BJ (cell line): Measurements from ENCODE around the gene LPCAT4. TPM values are rescaled to one million over a fixed set of nuclear protein-coding genes. Genes with fewer than 3 reads are reported as not detected.

Source experiments
- CTCF ChIA-PET: fragments of 350-600 bp; formaldehyde crosslinking; extraction: SDS; loops from one replicate; lab custom pipeline; 2021; ENCODE audit warnings: antibody characterized with exemption, inconsistent platforms; lab: Yijun Ruan, JAX
- POLR2A ChIA-PET: fragments of 300-600 bp; sonication (Branson Sonifier 250); formaldehyde crosslinking; extraction: SDS; loops from one replicate; lab custom pipeline; 2021; ENCODE audit warnings: antibody characterized with exemption; lab: Charles Lee
- DNase-seq: peaks from one replicate; pipeline ENCODE4 v3.0.0-alpha.2; 2011; ENCODE audit warnings: low read depth
- H3K27me3 ChIP-seq: 2 replicates; pipeline ENCODE4 v1.6.0; 2011; ENCODE audit warnings: low read length; ENCODE audit not compliant: control insufficient read depth, insufficient read depth
- H3K36me3 ChIP-seq: 2 replicates; pipeline ENCODE4 v1.5.1; 2011; ENCODE audit warnings: low read length; ENCODE audit not compliant: control insufficient read depth, insufficient read depth
- H3K4me3 ChIP-seq: 2 replicates; pipeline ENCODE4 v1.5.1; 2011; ENCODE audit warnings: low read depth, mild to moderate bottlenecking, control low read depth, low read length
- polyA plus RNA-seq: library from polyadenylated mRNA; depleted of rRNA; stranded (reverse); fragments of >200 nt; gene quantifications from 2 replicates; pipeline ENCODE4 v1.2.3, GENCODE V29; 2011
- TF ChIP-seq, protein P1 (sequence below): IDR thresholded peaks from 2 replicates; pipeline ENCODE4 v1.5.1; 2011; ENCODE audit warnings: low read depth, mild to moderate bottlenecking, control low read depth, inconsistent platforms, low read length, moderate library complexity; ENCODE audit not compliant: insufficient read depth

LPCAT4 gene
- polyA plus RNA-seq, 1 experiment, result 45.3 TPM

- H3K27me3 ChIP-seq, result no peaks in the 10 kb centered on the region
- ChIA-PET CTCF (interaction anchor here (1.4 kb wide), 1 partner anchor 17 kb away, joined by 3 read pairs; the partner anchor contains the start of genes NOP10 and NUTM1), POLR2A (no interaction called here)
- H3K36me3 ChIP-seq, result no peaks in the 10 kb centered on the region; the same call in 1 of the 2 replicates
- no peak for DNase-seq
- TF ChIP-seq, protein P1, sequence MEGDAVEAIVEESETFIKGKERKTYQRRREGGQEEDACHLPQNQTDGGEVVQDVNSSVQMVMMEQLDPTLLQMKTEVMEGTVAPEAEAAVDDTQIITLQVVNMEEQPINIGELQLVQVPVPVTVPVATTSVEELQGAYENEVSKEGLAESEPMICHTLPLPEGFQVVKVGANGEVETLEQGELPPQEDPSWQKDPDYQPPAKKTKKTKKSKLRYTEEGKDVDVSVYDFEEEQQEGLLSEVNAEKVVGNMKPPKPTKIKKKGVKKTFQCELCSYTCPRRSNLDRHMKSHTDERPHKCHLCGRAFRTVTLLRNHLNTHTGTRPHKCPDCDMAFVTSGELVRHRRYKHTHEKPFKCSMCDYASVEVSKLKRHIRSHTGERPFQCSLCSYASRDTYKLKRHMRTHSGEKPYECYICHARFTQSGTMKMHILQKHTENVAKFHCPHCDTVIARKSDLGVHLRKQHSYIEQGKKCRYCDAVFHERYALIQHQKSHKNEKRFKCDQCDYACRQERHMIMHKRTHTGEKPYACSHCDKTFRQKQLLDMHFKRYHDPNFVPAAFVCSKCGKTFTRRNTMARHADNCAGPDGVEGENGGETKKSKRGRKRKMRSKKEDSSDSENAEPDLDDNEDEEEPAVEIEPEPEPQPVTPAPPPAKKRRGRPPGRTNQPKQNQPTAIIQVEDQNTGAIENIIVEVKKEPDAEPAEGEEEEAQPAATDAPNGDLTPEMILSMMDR, result no peak
- H3K4me3 ChIP-seq, result no peak overlapping the region
Measured at GRCh38 chr15:34325368-34325767, 41.6 kb downstream of the LPCAT4 start.

DNA sequence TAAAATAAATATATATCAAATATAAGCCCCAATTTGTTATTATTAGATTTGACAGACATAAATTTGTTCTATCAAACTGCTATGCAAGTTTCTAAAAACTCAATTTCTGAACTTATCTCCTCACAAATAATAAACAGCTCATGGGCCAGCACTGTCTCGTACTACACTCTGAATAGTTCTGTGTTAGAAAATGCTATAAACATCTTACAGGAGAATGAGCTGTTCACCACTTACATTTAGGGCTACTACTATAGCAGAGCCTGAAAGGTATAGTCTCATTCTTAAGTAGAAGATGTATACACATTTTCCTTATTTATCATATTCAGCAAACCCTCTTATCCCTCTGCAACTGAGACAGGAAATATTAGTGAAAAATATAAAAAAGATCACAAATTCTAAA, 42.1 kb downstream of the LPCAT4 start:
- Histone ChIP-seq H3K27me3 (no peaks in the 10 kb centered on the region), H3K4me3 (no peak overlapping the region), H3K36me3 (no peaks in the 10 kb centered on the region; the same call in 1 of the 2 replicates)
- CTCF ChIA-PET, result interaction anchor here (1.4 kb wide), 1 partner anchor 18 kb away, joined by 3 read pairs; the partner anchor contains the start of genes NOP10 and NUTM1
- no peak for DNase-seq
- POLR2A ChIA-PET, result no interaction called here
- TF ChIP-seq, protein P1, result no peak

DNA sequence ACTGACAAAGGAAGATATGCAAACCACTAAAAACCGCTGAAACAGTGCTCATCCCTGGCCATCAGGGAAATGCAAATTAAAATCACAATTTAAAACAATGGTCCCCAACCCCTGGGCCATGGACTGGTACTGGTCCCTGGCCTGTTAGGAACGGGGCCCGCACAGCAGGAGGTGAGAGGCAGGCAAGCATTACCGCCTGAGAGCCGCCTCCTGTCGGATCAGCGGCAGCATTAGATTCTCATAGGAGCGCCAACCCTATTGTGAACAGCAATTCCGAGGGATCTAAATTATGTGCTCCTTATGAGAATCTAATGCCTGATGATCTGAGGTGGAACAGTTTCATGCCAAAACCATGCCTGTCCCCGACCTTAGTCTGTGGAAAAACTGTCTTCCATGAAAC, 43.8 kb downstream of the LPCAT4 start:
- ChIA-PET POLR2A (no interaction called here), CTCF (no interaction called here)
- TF ChIP-seq, protein P1, result no peak

DNA sequence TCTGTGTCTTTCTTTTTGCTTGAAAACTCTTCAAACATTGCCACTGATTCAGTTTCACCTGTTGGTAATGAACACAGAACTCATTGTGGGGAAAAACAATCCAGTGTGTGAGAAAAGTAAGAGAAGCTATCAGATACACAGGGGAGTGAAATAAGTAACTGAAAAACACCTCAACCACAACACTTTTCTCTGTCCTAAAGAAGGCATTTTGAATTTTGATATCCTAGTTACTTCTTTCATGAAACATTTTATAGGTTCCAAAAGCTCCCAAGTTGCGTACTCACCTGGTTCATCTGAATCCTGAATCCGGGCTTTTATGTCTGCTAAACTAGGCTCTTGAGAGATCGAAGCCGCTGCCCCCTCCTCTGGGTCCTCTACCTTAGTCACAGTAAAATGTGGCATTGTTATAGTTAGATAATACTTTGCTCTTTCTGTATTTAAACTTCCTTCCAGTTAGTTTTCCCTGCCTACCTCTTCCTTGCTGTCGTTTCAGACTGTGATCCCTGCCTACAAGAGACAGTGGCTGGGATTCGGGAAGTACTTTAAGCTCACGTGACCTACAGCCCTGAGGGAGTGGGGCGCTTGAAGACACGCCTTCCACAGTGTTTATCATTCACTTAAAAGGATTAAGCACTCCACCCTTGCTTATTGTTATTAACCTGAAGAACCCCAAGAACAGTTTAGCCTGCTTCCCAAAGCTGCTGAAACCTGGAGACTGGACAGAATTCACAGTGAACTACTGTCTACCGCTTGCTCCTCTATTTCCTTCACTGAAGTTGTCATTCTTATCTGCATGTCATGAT, 48.5 kb downstream of the LPCAT4 start:
- TF ChIP-seq, protein P1, result no peak
- POLR2A ChIA-PET, result interaction anchor here (1.0 kb wide), 1 partner anchor 9 kb away, joined by 4 read pairs; no protein-coding TSS in a partner anchor
- Histone ChIP-seq H3K27me3 (no peaks in the 10 kb centered on the region), H3K4me3 (peak overlapping the region; percentile 46), H3K36me3 (no peaks in the 10 kb centered on the region)
- no peak for DNase-seq
- CTCF ChIA-PET, result interaction anchor here (1.6 kb wide), 1 partner anchor 11 kb away, joined by 5 read pairs; no protein-coding TSS in a partner anchor

More for the DNA sequence above, 43.8 kb downstream of the LPCAT4 start:
- Histone ChIP-seq H3K36me3 (no peaks in the 10 kb centered on the region; the same call in 1 of the 2 replicates), H3K4me3 (no peak overlapping the region), H3K27me3 (no peaks in the 10 kb centered on the region)
- no peak for DNase-seq

GRCh38 chr15:34314491-34315490, 52.2 kb downstream of the LPCAT4 start:
- TF ChIP-seq, protein P1, result no peak
- no peak overlapping the region for H3K4me3 ChIP-seq
- DNase-seq, result no peak
- H3K36me3 ChIP-seq, result no peaks in the 10 kb centered on the region
- H3K27me3 ChIP-seq, result no peaks in the 10 kb centered on the region
- POLR2A ChIA-PET, result no interaction called here
- CTCF ChIA-PET, result no interaction called here
